GM19099 (cell line): ENCODE measurements around the gene PTPRB.

Source experiments
- POLR2A ChIP-seq: IDR thresholded peaks from 3 replicates; pipeline ENCODE4 v1.6.1; 2011; ENCODE audit warnings: low read depth; ENCODE audit not compliant: insufficient read length; ENCODE audit errors: extremely low read depth

Gene PTPRB

DNA sequence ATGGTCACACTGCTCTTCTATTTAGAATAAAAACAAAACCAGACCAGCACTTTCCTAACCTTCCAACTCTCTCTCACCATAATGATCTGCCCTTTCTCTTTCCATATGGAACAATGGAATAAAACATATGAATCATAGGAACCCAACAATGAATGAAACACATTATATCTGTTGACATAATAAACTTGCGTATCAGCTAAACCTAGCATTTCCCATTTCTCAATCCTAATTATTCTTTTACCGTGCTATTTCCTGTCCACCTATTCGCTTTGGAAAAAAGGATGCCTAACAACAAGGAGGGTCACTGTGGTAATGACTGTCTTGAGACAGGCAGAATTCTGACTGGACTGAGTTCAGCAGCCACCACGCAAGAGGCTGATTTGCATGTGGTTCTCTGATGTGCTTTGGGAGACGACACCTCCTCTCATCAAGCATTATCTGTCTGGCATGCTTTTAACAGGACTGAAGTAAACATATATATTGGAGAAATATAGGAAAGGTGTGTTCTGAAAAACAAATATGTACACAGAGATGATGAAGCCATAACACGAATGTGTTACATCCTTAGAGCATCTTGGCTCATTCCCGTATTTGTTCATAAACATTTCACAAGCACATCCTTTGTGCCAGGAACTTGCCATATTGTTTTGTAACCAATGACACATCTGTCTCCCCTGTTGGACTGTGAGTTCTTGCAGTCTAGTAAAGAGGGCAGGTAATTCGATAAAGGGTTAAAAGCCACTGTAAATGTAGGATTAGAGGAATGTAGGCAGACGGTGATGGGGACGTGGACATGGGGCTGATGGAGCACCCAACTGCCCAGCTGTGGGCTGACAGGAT is 87.7 kb downstream of the PTPRB start:
- TF ChIP-seq POLR2A, result no peak

DNA sequence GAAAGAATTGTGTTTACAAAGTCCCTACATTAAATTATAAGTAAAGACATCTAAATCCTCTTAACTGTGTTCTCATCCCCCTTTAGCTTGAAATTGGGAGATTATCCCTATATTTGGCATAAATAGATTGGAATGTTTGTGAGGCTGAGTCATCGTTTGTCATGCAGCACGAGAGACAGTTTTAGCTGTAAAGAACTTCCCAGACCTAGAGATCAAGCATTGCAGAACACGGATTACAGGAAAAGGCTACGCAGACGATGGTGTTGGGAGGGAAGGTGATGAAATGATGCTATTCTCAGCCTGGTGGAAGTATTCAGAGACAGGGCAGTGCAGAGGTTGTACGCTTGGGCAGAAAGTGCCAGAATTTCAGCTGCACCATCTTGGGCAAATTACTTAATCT is 93.8 kb downstream of the PTPRB start:
- no peak for TF ChIP-seq POLR2A

DNA sequence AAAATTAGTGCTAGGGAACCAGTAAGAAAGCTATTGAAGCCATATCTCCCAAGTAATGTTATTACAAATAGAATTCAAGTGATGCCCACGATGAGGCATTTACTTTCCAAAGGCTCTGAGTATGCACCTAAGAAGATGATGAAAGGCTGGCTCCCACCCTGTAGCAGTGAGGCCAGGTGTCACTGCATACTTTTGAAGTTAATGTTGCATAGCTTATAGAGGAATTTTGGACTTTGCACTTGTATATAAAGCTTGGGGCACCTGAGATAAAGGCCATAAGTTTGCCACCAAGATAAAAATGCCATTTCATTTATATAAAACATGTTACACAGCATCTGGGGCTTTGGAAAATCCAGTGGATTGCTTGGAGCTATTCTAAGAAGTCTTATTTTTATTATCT is 96.2 kb downstream of the PTPRB start:
- TF ChIP-seq POLR2A, result no peak

DNA sequence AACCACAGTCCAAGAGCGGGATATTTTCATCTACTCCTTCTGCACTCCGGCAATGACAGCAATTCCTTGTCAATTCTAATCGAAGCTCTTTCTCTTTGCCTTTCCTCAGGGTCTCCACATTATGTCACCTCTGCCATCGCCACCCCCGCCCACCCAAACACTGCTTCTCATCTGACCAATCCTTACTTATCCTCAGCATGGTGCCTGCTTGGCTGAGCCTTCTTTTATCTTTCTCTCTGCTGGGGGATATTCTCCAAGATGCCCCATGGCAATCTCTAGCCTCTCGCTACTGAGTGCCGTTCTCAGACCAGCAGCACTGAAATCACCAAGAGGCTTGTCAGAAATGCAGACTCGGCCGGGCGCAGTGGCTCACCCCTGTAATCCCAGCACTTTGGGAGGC is 100.6 kb downstream of the PTPRB start:
- TF ChIP-seq POLR2A, result no peak

DNA sequence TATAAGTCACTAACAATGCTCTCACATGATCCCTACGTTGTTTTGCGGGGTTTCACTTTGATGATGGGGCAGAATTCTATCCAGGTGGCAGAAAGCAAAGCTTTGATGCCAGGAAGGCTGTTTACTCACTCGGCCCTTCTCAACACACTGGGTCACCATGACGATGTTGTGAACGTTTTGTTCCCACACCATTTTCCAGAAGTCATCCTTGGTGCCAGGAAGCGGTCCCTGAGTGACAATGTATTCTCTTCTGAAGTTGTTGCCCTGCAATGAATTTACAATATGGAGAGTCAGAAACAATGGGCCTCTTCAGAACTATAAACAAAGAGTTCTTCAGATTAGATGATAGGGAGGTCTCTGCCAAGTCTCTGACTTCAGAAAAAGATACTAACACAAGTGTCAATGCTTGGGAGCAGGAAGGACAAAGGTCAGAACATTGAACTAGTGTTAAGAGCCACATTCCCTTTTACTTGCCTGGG is 101.3 kb downstream of the PTPRB start:
- TF ChIP-seq POLR2A, result no peak

DNA sequence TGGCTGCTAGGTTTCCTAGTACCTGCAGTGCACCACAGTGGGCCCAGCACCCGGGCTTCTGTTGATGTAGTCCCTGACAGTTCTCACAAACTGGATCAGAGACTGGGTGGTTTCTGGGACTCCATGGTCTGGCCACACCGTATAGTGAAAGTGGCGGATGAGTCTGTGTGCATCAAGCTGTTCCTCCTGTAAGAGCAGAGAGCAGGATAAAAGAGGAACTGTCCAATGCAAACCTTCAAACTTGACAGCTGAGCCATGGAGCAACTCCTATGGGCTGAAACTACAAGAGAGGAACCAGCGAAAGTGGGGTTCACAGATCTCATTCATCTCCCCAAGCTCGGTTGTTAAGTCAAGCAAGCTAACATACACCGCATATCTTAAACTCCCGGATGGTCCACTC is 102.8 kb downstream of the PTPRB start:
- no peak for TF ChIP-seq POLR2A

DNA sequence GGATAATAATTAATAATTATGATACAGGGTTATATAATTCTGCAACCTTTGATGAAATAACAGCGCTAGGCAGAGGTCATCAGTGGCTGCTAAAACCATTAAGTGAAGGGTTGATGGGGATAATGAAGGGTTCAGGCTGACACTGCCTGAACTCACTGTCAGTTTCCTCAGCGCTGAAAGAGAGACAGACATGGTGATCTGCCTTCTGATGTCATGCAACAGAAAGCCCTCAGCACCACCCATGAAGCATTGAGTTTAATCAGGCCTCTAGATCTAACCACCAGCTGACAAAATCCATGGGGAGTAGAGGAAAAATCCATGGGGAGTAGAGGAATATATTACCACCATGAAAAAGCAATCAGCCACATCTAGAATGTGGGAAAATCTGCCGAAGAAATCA is 107.6 kb downstream of the PTPRB start:
- TF ChIP-seq POLR2A, result no peak

DNA sequence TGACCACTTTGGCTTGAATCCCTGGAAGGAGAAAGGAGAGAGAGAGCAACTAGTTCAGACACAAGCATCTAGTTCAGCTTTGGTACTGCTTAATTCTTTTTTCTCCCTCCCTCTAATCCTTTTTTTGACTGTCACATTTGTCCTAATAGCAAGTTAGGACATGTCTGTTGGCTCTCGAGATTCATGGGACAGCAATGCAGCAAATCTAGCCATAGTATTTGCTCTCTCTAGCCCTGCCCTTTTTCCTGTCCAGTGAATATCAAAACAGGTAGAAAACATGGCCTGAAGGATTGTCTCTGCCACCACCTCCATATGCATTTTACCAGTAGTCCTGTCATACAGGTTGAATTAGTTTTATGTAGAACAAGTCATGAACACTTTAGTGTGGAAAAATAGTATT is 116.4 kb downstream of the PTPRB start:
- TF ChIP-seq POLR2A, result no peak

DNA sequence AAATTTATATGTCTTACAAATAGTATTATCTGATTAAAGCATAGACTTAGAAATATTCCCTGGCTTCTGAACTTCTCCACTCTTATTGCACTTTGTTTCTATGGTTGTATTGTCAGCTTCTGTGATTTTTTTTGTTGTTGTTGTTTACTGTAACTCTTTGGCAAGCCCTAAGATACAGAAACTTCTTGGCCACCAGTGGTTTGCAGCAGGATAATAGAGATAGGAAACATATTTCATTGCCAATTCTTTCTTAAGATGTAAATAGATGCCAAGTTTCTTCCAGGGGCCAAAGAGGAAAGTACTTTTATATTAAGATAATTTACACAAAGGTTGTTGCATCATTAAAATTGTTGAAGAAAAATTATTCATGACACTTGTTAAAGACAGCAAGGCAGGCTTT is 123.8 kb downstream of the PTPRB start:
- TF ChIP-seq POLR2A, result no peak

DNA sequence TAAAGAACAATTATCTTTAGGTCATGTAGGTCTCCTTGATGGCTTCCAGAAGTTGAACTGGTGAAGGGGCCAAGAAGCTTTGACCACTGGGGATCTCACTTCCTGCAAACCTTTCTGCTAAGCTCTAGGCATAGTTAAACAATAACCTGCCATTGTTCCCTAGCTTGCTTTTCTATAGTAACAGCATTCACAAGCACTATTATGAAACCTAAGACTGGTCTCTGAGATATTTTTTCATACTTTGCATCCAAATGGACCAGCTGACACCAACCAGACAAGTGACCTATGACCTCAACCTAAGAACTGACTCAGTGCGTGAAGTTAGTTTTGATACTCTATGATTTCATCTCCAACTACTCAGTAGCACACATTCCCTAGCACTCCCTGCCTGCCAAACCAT is 129.1 kb downstream of the PTPRB start:
- TF ChIP-seq POLR2A, result no peak

DNA sequence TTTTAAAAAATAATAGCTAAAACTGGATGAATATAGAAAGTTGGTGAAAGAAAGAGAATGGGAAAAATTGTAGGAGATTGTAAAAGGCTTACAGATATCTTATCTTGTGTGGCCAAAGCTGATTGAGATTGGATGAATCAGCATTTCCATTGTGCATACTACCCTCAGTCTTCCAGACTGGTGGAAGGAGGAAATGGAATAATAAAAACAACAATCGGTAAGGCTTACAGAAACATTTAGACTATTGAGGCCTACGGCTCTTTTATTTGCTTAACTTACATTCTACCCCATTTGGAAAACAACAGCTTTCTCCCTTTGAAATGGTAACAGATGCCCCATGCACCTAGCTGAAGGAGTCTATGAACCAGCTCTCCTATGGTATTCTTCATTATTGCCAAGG is 129.8 kb downstream of the PTPRB start:
- TF ChIP-seq POLR2A, result no peak

DNA sequence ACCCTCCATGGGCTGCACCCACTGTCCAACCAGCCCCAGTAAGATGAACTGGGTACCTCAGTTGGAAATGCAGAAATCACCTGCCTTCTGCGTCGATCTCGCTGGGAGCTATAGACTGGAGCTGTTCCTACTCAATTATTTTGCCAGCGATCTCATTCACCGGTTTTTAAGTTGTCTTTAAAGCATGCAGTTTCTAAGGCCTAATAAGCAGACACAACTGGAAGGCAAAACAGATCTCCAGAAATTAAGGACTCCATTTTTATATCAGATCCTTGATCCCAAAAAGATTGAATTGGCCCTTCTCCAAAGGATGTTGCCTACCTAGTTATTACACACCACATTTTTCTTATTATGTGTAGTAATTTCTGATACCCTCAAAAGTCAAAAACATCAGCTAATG is 139.7 kb downstream of the PTPRB start:
- TF ChIP-seq POLR2A, result no peak

DNA sequence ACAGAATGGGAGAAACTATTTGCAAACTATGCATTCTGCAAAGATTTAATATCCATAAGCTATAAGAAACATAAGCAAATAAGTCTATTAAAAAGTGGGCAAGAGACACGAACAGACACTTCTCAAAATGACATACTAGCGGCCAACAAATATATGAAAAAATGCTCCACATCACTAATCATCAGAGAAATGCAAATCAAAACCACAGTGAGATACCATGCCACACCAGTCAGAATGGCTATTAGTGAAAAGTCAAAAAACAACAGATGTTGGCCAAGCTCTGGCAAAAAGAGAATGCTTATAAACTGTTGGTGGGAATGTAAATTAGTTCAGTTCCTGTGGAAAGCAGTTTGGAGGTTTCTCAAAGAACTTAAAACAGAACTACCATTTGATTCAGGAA is 149.8 kb downstream of the PTPRB start:
- no peak for TF ChIP-seq POLR2A

DNA sequence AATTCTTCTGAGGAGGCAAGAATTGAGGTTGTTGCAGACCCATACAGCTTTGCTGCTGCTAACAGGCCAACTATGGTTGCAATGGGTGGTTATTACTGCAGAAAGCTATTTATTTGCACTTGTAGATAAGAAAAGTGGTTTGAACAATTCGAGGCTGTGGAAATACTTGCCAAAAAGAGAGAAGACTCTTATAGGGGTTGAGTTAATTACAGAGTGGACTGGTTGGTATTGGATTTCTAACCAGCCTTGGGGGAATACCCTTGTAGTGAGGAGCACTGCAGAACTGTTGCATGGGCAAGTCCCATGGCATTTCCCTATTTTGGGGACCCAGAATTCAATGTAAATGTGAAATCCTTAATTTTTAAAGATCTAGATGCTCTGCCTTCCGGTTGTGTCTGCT is 150.6 kb downstream of the PTPRB start:
- TF ChIP-seq POLR2A, result no peak

DNA sequence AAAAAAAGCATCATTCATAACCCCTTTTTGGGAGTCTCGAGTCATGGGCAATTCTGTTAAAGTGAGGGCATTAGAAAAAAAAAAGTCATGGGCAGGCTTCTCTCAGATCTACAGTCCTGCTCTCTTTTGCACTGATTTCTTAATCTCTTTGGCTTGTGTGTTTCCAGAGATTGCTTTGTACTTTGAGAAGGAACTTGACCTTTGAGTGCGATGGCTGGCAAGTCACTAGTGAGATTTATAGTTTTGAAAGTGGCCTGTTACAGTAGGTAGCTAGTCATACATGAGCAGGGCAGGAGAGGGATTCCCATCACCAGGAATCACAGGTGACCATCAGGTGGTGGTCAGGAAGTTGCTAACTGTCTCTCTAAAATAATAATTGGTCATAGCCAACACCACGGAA is 151.5 kb downstream of the PTPRB start:
- TF ChIP-seq POLR2A, result no peak

DNA sequence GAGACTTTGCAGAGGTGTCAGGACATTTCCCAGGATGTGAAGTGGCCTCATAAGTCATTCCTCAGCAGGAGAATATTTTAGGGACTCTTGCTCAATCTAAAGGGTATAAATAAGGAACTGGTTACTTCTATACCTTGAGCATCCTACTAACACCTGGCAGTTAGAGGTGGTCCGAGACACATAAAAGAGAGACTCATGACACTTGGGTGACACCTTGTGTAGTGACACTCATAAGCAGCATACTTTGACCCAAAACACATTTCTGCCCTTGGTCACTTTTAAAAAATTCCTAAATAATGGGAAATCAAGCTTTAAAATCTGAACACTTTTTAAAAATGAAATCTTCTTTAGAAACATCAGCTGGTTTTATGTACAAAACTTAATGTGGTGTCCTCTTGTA is 152.8 kb downstream of the PTPRB start:
- no peak for TF ChIP-seq POLR2A

DNA sequence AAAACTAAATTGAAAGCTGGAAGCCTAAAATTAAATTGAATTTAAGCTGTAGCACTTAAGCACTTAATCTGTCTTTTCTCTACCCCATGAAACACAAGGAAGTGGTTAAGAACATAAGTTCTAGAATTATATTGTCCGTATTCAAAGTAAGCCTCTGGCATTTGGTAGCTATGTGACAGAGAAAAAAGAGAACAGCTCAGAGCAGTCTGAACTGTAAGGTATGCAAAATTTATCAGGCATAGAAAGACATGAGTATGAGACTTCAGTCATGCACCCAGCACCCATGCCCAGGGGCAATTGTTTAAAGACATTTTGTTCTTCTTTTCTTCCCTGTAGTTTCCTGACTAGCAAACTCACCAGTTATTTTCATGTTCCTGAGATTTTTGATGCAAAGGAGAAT is 154.5 kb downstream of the PTPRB start:
- no peak for TF ChIP-seq POLR2A

DNA sequence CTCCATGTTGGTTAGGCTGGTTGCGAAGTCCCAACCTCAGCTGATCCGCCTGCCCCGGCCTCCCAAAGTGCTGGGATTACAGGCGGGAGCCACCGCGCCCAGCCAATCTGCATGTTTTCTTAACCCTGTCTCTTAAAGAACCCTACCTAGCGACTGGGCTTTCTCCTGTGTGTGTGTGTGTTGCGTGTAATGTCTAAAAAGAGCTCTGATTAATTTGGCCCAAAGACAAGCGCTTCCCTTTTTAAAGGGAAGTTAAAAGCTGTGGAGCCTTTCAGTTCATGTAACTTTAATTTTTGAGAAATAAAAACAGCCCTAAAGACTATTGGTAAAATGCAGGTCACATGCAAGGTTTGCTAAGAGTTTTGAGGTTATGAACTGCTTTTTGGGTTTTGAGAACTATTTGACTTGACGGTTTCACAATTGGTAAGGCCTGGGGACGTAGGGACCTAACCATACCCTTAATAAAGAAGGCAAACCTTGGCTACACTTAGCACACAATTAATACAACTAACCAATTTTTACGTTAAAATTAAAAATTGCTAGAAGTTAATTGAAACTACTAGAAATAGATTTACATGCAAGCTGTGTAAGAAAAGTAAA is 167.9 kb downstream of the PTPRB start:
- no peak for TF ChIP-seq POLR2A

DNA sequence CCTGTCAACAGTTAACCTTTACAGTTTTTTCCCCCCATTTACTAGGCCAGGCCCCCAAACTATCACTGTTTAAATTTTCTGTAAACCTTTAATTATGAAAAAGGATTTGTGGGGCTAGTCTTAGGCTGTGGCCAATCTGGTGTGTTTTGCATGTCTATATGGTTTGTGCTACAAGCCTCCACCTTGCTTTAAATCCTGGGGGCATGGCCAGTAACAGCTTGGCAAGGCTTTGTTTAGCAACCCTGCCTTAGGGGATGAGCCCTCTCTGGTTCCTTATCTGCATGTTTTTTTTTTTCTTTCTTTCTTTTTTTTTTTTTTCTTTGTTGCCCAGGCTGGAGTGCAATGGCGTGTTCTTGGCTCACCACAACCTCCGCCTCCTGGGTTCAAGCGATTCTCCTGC is 168.5 kb downstream of the PTPRB start:
- TF ChIP-seq POLR2A, result no peak
